Measurements from ENCODE around the gene TBC1D9B.

Gene TBC1D9B

GRCh38 chr5:179869101-179869500, 38.6 kb downstream of the TBC1D9B start:
- Mint-ChIP-seq H3K36me3 (ENCODE audit: insufficient read depth) (peaks cover 7% of the 10 kb centered on the region), H3K27ac (ENCODE audit: low read depth) (no peak overlapping the region)

GRCh38 chr5:179868541-179868940, 39.2 kb downstream of the TBC1D9B start:
- H3K27ac Mint-ChIP-seq (ENCODE audit: low read depth), result peak overlapping the region; percentile 16

More at GRCh38 chr5:179869101-179869500, 38.6 kb downstream of the TBC1D9B start:
- no peak for ATAC-seq (replicated peaks; ENCODE audit: extremely low read depth, poor library complexity, severe bottlenecking)
- no peak for DNase-seq (ENCODE audit: low spot score in 2 of 2)
- Mint-ChIP-seq H3K27me3 (no peaks in the 10 kb centered on the region), H3K4me3 (no peak overlapping the region), H3K4me1 (no peaks in the 10 kb centered on the region), H3K9me3 (no peaks in the 10 kb centered on the region)

GRCh38 chr5:179867476-179867875, 40.2 kb downstream of the TBC1D9B start:
- H3K4me1 Mint-ChIP-seq, result no peaks in the 10 kb centered on the region
- peak overlapping the region; percentile 76 for H3K27ac Mint-ChIP-seq (ENCODE audit: low read depth)
- peaks cover 3% of the 10 kb centered on the region for H3K36me3 Mint-ChIP-seq (ENCODE audit: insufficient read depth)
- H3K4me3 Mint-ChIP-seq, result no peak overlapping the region
- ATAC-seq (replicated peaks; ENCODE audit: extremely low read depth, poor library complexity, severe bottlenecking), result no peak
- DNase-seq (ENCODE audit: low spot score in 2 of 2), result no peak
- no peaks in the 10 kb centered on the region for H3K27me3 Mint-ChIP-seq
- H3K9me3 Mint-ChIP-seq, result no peaks in the 10 kb centered on the region

More at GRCh38 chr5:179868541-179868940, 39.2 kb downstream of the TBC1D9B start:
- Mint-ChIP-seq H3K27me3 (no peaks in the 10 kb centered on the region), H3K4me1 (no peaks in the 10 kb centered on the region), H3K4me3 (no peak overlapping the region), H3K9me3 (no peaks in the 10 kb centered on the region), H3K36me3 (ENCODE audit: insufficient read depth) (peaks cover 3% of the 10 kb centered on the region)
- DNase-seq (ENCODE audit: low spot score in 2 of 2) (no peak), ATAC-seq (replicated peaks; ENCODE audit: extremely low read depth, poor library complexity, severe bottlenecking) (no peak)

- H3K36me3 Mint-ChIP-seq (ENCODE audit: insufficient read depth), result peaks cover 3% of the 10 kb centered on the region
Observed at GRCh38 chr5:179867079-179867465, 40.6 kb downstream of the TBC1D9B start.

GRCh38 chr5:179866241-179867078, 41.2 kb downstream of the TBC1D9B start:
- H3K27me3 Mint-ChIP-seq, result no peaks in the 10 kb centered on the region
- H3K4me3 Mint-ChIP-seq, result no peak overlapping the region
- DNase-seq (ENCODE audit: low spot score in 2 of 2), result no peak
- no peaks in the 10 kb centered on the region for H3K9me3 Mint-ChIP-seq
- ATAC-seq (replicated peaks; ENCODE audit: extremely low read depth, poor library complexity, severe bottlenecking), result no peak
- no peak overlapping the region for H3K27ac Mint-ChIP-seq (ENCODE audit: low read depth)
- H3K4me1 Mint-ChIP-seq, result no peaks in the 10 kb centered on the region
- H3K36me3 Mint-ChIP-seq (ENCODE audit: insufficient read depth), result peaks cover 3% of the 10 kb centered on the region

More at GRCh38 chr5:179867079-179867465, 40.6 kb downstream of the TBC1D9B start:
- ATAC-seq (replicated peaks; ENCODE audit: extremely low read depth, poor library complexity, severe bottlenecking) (no peak), DNase-seq (ENCODE audit: low spot score in 2 of 2) (no peak)
- peak overlapping the region; percentile 76 for H3K27ac Mint-ChIP-seq (ENCODE audit: low read depth)
- H3K27me3 Mint-ChIP-seq, result no peaks in the 10 kb centered on the region
- no peaks in the 10 kb centered on the region for H3K9me3 Mint-ChIP-seq
- H3K4me3 Mint-ChIP-seq, result no peak overlapping the region
- no peaks in the 10 kb centered on the region for H3K4me1 Mint-ChIP-seq

- no peak for ATAC-seq (replicated peaks; ENCODE audit: extremely low read depth, poor library complexity, severe bottlenecking)
- no peak overlapping the region for H3K4me3 Mint-ChIP-seq
- H3K4me1 Mint-ChIP-seq, result no peaks in the 10 kb centered on the region
- peaks cover 4% of the 10 kb centered on the region for H3K36me3 Mint-ChIP-seq (ENCODE audit: insufficient read depth)
- H3K27me3 Mint-ChIP-seq, result no peaks in the 10 kb centered on the region
- no peak for DNase-seq (ENCODE audit: low spot score in 2 of 2)
- H3K27ac Mint-ChIP-seq (ENCODE audit: low read depth), result no peak overlapping the region
- H3K9me3 Mint-ChIP-seq, result no peaks in the 10 kb centered on the region
Observed at GRCh38 chr5:179865491-179866240, 42.0 kb downstream of the TBC1D9B start.

GRCh38 chr5:179864686-179865085, 43.0 kb downstream of the TBC1D9B start:
- peaks cover 2% of the 10 kb centered on the region for H3K36me3 Mint-ChIP-seq (ENCODE audit: insufficient read depth)
- DNase-seq (ENCODE audit: low spot score in 2 of 2) (no peak), ATAC-seq (replicated peaks; ENCODE audit: extremely low read depth, poor library complexity, severe bottlenecking) (no peak)
- H3K9me3 Mint-ChIP-seq, result no peaks in the 10 kb centered on the region
- H3K4me3 Mint-ChIP-seq, result no peak overlapping the region
- no peak overlapping the region for H3K27ac Mint-ChIP-seq (ENCODE audit: low read depth)
- H3K4me1 Mint-ChIP-seq, result no peaks in the 10 kb centered on the region
- no peaks in the 10 kb centered on the region for H3K27me3 Mint-ChIP-seq

- no peaks in the 10 kb centered on the region for H3K27me3 Mint-ChIP-seq
- no peak overlapping the region for H3K27ac Mint-ChIP-seq (ENCODE audit: low read depth)
- no peaks in the 10 kb centered on the region for H3K4me1 Mint-ChIP-seq
- ATAC-seq (replicated peaks; ENCODE audit: extremely low read depth, poor library complexity, severe bottlenecking) (no peak), DNase-seq (ENCODE audit: low spot score in 2 of 2) (no peak)
- no peak overlapping the region for H3K4me3 Mint-ChIP-seq
- no peaks in the 10 kb centered on the region for H3K9me3 Mint-ChIP-seq
- peaks cover 2% of the 10 kb centered on the region for H3K36me3 Mint-ChIP-seq (ENCODE audit: insufficient read depth)
Observed at GRCh38 chr5:179863449-179864085, 44.1 kb downstream of the TBC1D9B start.

- Mint-ChIP-seq H3K36me3 (ENCODE audit: insufficient read depth) (peaks cover 4% of the 10 kb centered on the region), H3K27me3 (no peaks in the 10 kb centered on the region), H3K4me1 (peaks cover 3% of the 10 kb centered on the region), H3K9me3 (no peaks in the 10 kb centered on the region), H3K4me3 (no peak overlapping the region), H3K27ac (ENCODE audit: low read depth) (no peak overlapping the region)
- DNase-seq (ENCODE audit: low spot score in 2 of 2) (no peak), ATAC-seq (replicated peaks; ENCODE audit: extremely low read depth, poor library complexity, severe bottlenecking) (no peak)
Observed at GRCh38 chr5:179862891-179863290, 44.8 kb downstream of the TBC1D9B start.

GRCh38 chr5:179862296-179862695, 45.4 kb downstream of the TBC1D9B start:
- H3K4me1 Mint-ChIP-seq, result peaks cover 8% of the 10 kb centered on the region
- H3K36me3 Mint-ChIP-seq (ENCODE audit: insufficient read depth), result peaks cover 4% of the 10 kb centered on the region
- no peak for ATAC-seq (replicated peaks; ENCODE audit: extremely low read depth, poor library complexity, severe bottlenecking)
- no peaks in the 10 kb centered on the region for H3K9me3 Mint-ChIP-seq
- H3K27me3 Mint-ChIP-seq, result no peaks in the 10 kb centered on the region
- H3K4me3 Mint-ChIP-seq, result no peak overlapping the region
- no peak for DNase-seq (ENCODE audit: low spot score in 2 of 2)
- no peak overlapping the region for H3K27ac Mint-ChIP-seq (ENCODE audit: low read depth)

- no peak overlapping the region for H3K27ac Mint-ChIP-seq (ENCODE audit: low read depth)
- H3K36me3 Mint-ChIP-seq (ENCODE audit: insufficient read depth), result peaks cover 4% of the 10 kb centered on the region
- H3K4me1 Mint-ChIP-seq, result peaks cover 8% of the 10 kb centered on the region
- H3K4me3 Mint-ChIP-seq, result peak overlapping the region; percentile 65
- ATAC-seq (replicated peaks; ENCODE audit: extremely low read depth, poor library complexity, severe bottlenecking) (no peak), DNase-seq (ENCODE audit: low spot score in 2 of 2) (no peak)
- no peaks in the 10 kb centered on the region for H3K27me3 Mint-ChIP-seq
- no peaks in the 10 kb centered on the region for H3K9me3 Mint-ChIP-seq
Observed at GRCh38 chr5:179860301-179860700, 47.4 kb downstream of the TBC1D9B start.

- peak within 1 kb of the TSS; percentile 84 for H3K27ac Mint-ChIP-seq (ENCODE audit: low read depth)
- H3K27me3 Mint-ChIP-seq, result no peaks in the 10 kb centered on the region
- DNase-seq (ENCODE audit: low spot score in 2 of 2), result peak; percentile 70 to 76
- H3K4me3 Mint-ChIP-seq, result peak within 1 kb of the TSS; percentile 86
- peaks cover 4% of the 10 kb centered on the region for H3K36me3 Mint-ChIP-seq (ENCODE audit: insufficient read depth)
- peak; percentile 95 for ATAC-seq (replicated peaks; ENCODE audit: extremely low read depth, poor library complexity, severe bottlenecking)
- peaks cover 8% of the 10 kb centered on the region for H3K4me1 Mint-ChIP-seq
- H3K9me3 Mint-ChIP-seq, result no peaks in the 10 kb centered on the region
Observed at GRCh38 chr5:179858586-179859427, 48.9 kb downstream of the TBC1D9B start, which contains the start of gene MRNIP. Gene MRNIP, minus strand, starts transcription at chr5:179858817. Its CDS starts 21 bp downstream, at chr5:179858796.
